Osteoblast (primary cell): Measurements from ENCODE around the gene TTC7B. TPM values are rescaled to one million over a fixed set of nuclear protein-coding genes. Genes with fewer than 3 reads are reported as not detected.

Experiments used
- DNase-seq: peaks from one replicate; pipeline ENCODE4 v3.0.0; 2011; ENCODE audit warnings: low spot score, mixed read lengths; ENCODE audit not compliant: insufficient read length; ENCODE audit errors: missing footprints
- H2AFZ ChIP-seq: 2 replicates; pipeline ENCODE4 v1.6.0; 2011; ENCODE audit warnings: mild to moderate bottlenecking, low read length
- H3K27ac ChIP-seq: 2 replicates; pipeline ENCODE4 v1.5.1; 2011; ENCODE audit warnings: mild to moderate bottlenecking, low read depth, low read length, moderate library complexity
- H3K27me3 ChIP-seq: 2 replicates; pipeline ENCODE4 v1.6.0; 2012; ENCODE audit warnings: mild to moderate bottlenecking, control low read depth, inconsistent platforms, low read length, moderate library complexity; ENCODE audit not compliant: insufficient read depth
- H3K36me3 ChIP-seq: 2 replicates; pipeline ENCODE4 v1.5.1; 2011; ENCODE audit warnings: mild to moderate bottlenecking, low read length, control low read depth, moderate library complexity; ENCODE audit not compliant: insufficient read depth
- H3K4me1 ChIP-seq: 2 replicates; pipeline ENCODE4 v1.5.1; 2011; ENCODE audit warnings: mild to moderate bottlenecking, low read length, control low read depth, moderate library complexity; ENCODE audit not compliant: insufficient read depth
- H3K4me2 ChIP-seq: 2 replicates; pipeline ENCODE4 v1.6.0; 2011; ENCODE audit warnings: mild to moderate bottlenecking, low read length; ENCODE audit not compliant: insufficient read depth
- H3K4me3 ChIP-seq: fragments of 200-600 bp; sonication (generic); 3 replicates; pipeline ENCODE4 v1.5.1; 2012; ENCODE audit warnings: mild to moderate bottlenecking, low read length, inconsistent platforms; ENCODE audit not compliant: insufficient read depth
- H3K79me2 ChIP-seq: 2 replicates; pipeline ENCODE4 v1.6.0; 2012; ENCODE audit warnings: mild to moderate bottlenecking, low read length, control low read depth, inconsistent platforms; ENCODE audit not compliant: insufficient read depth
- H3K9me3 ChIP-seq: 2 replicates; pipeline ENCODE4 v1.5.1; 2011; ENCODE audit warnings: low read depth, low read length, control low read depth
- H4K20me1 ChIP-seq: 2 replicates; pipeline ENCODE4 v1.6.0; 2012; ENCODE audit warnings: mild to moderate bottlenecking, low read length, control low read depth; ENCODE audit not compliant: insufficient read depth
- CTCF ChIP-seq: IDR thresholded peaks from 2 replicates; pipeline ENCODE4 v1.5.1; 2011; ENCODE audit warnings: mild to moderate bottlenecking, low read depth, low read length, moderate library complexity; ENCODE audit errors: extremely low read depth
- total RNA-seq: library from RNA; depleted of rRNA; stranded (reverse); fragments of >200 nt; gene quantifications from 2 replicates; pipeline ENCODE4 v1.2.3, GENCODE V29; 2012

Gene TTC7B
- total RNA-seq, 1 donor, result 14.5 TPM

DNA sequence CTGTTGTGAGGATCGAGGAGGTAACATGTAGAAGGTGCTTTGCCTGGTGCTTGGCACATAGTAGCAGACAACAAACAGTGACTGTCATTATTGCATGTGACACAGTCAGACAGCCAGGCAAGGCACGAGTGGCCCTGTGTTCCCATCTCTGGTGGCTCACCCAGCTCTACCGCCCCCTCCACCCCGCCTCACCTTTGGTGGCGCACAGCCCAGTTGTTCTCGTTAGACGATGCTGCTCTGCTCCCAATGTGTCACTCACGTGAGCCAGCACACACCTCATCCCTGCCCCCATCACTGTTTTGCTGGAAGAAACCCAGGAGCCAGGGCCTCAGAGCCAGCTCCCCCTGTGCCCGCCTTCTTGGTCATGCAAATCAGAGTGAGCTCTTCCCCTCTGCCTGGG lies 306.1 kb downstream of the TTC7B start:
- peak; percentile 61 for DNase-seq
- no peak overlapping the region for H3K4me2 ChIP-seq
- no peaks in the 10 kb centered on the region for H4K20me1 ChIP-seq
- no peaks in the 10 kb centered on the region for H3K36me3 ChIP-seq
- no peak for TF ChIP-seq CTCF
- H3K79me2 ChIP-seq, result no peaks in the 10 kb centered on the region
- no peak overlapping the region for H2AFZ ChIP-seq
- peaks cover 5% of the 10 kb centered on the region for H3K27me3 ChIP-seq
- H3K9me3 ChIP-seq, result no peaks in the 10 kb centered on the region
- H3K4me1 ChIP-seq, result no peaks in the 10 kb centered on the region
- no peak overlapping the region for H3K4me3 ChIP-seq
- no peak overlapping the region for H3K27ac ChIP-seq

- H3K79me2 ChIP-seq, result no peaks in the 10 kb centered on the region
- no peaks in the 10 kb centered on the region for H3K9me3 ChIP-seq
- no peak overlapping the region for H3K27ac ChIP-seq
- DNase-seq, result peak; percentile 70
- peaks cover 5% of the 10 kb centered on the region for H3K27me3 ChIP-seq
- no peak overlapping the region for H3K4me2 ChIP-seq
- no peak overlapping the region for H3K4me3 ChIP-seq
- H3K36me3 ChIP-seq, result no peaks in the 10 kb centered on the region
- no peak overlapping the region for H2AFZ ChIP-seq
- no peak for TF ChIP-seq CTCF
- no peaks in the 10 kb centered on the region for H3K4me1 ChIP-seq
- no peaks in the 10 kb centered on the region for H4K20me1 ChIP-seq
Observed at GRCh38 chr14:90509403-90509802, 306.8 kb downstream of the TTC7B start.

GRCh38 chr14:90508536-90509254 lies 307.5 kb downstream of the TTC7B start:
- no peaks in the 10 kb centered on the region for H3K9me3 ChIP-seq
- H3K4me2 ChIP-seq, result no peak overlapping the region
- H2AFZ ChIP-seq, result no peak overlapping the region
- no peak overlapping the region for H3K4me3 ChIP-seq
- peak; percentile 68 for DNase-seq
- no peaks in the 10 kb centered on the region for H4K20me1 ChIP-seq
- H3K79me2 ChIP-seq, result no peaks in the 10 kb centered on the region
- TF ChIP-seq CTCF, result no peak
- peaks cover 5% of the 10 kb centered on the region for H3K27me3 ChIP-seq
- no peaks in the 10 kb centered on the region for H3K36me3 ChIP-seq
- no peak overlapping the region for H3K27ac ChIP-seq
- no peaks in the 10 kb centered on the region for H3K4me1 ChIP-seq

DNA sequence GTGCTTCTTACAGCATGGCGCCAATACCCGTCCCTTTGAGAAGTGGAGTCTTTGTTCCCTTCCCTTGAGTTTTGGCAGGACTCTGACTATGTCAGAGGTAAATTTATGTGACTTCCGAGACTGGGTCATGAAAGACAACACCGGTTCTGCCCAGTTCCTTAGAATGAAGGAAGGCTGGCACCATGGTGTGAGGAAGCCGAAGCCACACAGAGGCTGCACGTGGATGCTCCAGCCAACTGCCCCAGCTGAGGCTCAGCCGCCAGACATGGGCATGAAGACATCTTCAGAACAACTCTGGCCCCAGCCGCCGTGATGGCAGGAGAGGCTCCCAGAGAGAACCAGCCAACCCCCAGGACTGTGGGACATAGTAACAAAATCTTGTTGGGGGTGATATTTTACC lies 308.2 kb downstream of the TTC7B start:
- H3K27ac ChIP-seq, result no peak overlapping the region
- peak; percentile 45 for DNase-seq
- H3K27me3 ChIP-seq, result peaks cover 5% of the 10 kb centered on the region
- H3K79me2 ChIP-seq, result no peaks in the 10 kb centered on the region
- H3K9me3 ChIP-seq, result no peaks in the 10 kb centered on the region
- H2AFZ ChIP-seq, result no peak overlapping the region
- H3K4me1 ChIP-seq, result no peaks in the 10 kb centered on the region
- no peak for TF ChIP-seq CTCF
- no peaks in the 10 kb centered on the region for H3K36me3 ChIP-seq
- no peak overlapping the region for H3K4me2 ChIP-seq
- no peaks in the 10 kb centered on the region for H4K20me1 ChIP-seq
- H3K4me3 ChIP-seq, result no peak overlapping the region
